ENCODE measurements around the gene TMEM50A.
"Not testable (repeated sequence)": the region's sequence is repeated elsewhere in the genome, so short reads cannot be mapped to it uniquely, and the experiment has no call there.

DNA sequence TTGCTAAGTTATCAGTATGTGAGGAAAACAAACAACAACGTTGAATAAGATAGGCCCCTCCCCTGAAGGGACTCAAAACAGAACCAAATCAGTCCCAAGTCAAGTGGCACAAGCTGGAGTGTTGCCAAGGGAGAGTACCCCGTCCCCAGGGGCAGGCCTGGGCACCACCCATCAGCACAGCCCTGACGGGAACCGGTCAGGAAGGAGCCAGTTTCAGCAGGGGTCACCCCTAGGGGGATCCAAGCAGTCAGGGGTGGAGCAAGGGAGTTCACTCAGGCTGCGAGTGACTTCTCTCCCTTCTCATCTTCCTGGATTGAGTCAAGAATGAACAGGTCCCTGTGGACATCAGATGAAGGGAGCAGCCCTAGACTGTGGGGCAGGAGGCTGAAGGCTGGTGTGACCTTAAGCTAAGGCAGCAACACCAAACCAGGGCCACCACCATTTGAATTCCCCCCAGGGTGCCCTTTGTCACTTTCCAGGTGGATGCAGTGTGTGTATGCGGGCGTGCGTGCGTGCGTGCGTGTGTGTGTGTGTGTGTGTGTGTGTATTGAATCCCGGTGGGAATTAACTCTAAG lies 67.7 kb downstream of the TMEM50A start:
- not testable (repeated sequence) for TF ChIP-seq SMC3 (IDR thresholded peaks at IDR 0.05; ENCODE audit: low read length); EP300 (IDR thresholded peaks at IDR 0.05; ENCODE audit: low read depth in 2 of 2, low read length in 2 of 2); EP300 (CRISPR knock-in tag; IDR thresholded peaks at IDR 0.05; ENCODE audit: borderline replicate concordance); KLF15 (CRISPR knock-in tag; IDR thresholded peaks at IDR 0.05; ENCODE audit: borderline replicate concordance); CHCHD3 (CRISPR knock-in tag; IDR thresholded peaks at IDR 0.05); KDM1A (CRISPR knock-in tag; IDR thresholded peaks at IDR 0.05); TAF1 (CRISPR knock-in tag; IDR thresholded peaks at IDR 0.05); ZNF230 (CRISPR knock-in tag; IDR thresholded peaks at IDR 0.05); SUZ12 (IDR thresholded peaks at IDR 0.05; ENCODE audit: low read depth, low read length)
- TF ChIP-seq, protein P1, sequence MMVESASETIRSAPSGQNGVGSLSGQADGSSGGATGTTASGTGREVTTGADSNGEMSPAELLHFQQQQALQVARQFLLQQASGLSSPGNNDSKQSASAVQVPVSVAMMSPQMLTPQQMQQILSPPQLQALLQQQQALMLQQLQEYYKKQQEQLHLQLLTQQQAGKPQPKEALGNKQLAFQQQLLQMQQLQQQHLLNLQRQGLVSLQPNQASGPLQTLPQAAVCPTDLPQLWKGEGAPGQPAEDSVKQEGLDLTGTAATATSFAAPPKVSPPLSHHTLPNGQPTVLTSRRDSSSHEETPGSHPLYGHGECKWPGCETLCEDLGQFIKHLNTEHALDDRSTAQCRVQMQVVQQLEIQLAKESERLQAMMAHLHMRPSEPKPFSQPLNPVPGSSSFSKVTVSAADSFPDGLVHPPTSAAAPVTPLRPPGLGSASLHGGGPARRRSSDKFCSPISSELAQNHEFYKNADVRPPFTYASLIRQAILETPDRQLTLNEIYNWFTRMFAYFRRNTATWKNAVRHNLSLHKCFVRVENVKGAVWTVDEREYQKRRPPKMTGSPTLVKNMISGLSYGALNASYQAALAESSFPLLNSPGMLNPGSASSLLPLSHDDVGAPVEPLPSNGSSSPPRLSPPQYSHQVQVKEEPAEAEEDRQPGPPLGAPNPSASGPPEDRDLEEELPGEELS (CRISPR knock-in tag; IDR thresholded peaks at IDR 0.05) = not testable (repeated sequence)
